H7 (cell line): ENCODE results near the gene TEX2. TPM values are rescaled to one million over a fixed set of nuclear protein-coding genes. Genes with fewer than 3 reads are reported as not detected.

Source experiments
- total RNA-seq: library from RNA; depleted of rRNA; stranded (reverse); fragments of >200 nt; shearing (Covaris generic); gene quantifications from 2 replicates; pipeline ENCODE4 v1.2.3, GENCODE V29; 2014; rRNA removed

The TEX2 gene
- total RNA-seq, 1 experiment from 2014 or later: 4.7 TPM

Other genes with a start within 250 kb of the TEX2 start
- 0.11 and 0.59 TPM in 2 replicates for gene ICAM2, start 242.6 kb downstream of the TEX2 start, total RNA-seq
- 1.8 and 2.3 TPM in 2 replicates for gene ERN1, start 133.1 kb downstream of the TEX2 start, total RNA-seq
- gene PECAM1, start 127.6 kb upstream of the TEX2 start, total RNA-seq: under 0.01 and 0.03 TPM in 2 replicates
- 0.70 and 1.5 TPM in 2 replicates for gene MILR1, start 185.9 kb upstream of the TEX2 start, total RNA-seq
- gene POLG2, start 233.8 kb upstream of the TEX2 start, total RNA-seq: 42.3 and 47.8 TPM in 2 replicates
- 163 and 238 TPM in 2 replicates for gene DDX5, start 243.0 kb upstream of the TEX2 start, total RNA-seq
- 18.5 and 45.6 TPM in 2 replicates for gene CEP95, start 243.7 kb upstream of the TEX2 start, total RNA-seq